HUES64 (cell line): ENCODE results near the gene MAML1.

Source experiments
- H3K27ac ChIP-seq: 2 replicates; pipeline ENCODE4 v1.7.0; 2013; ENCODE audit warnings: low read depth, low read length, inconsistent platforms
- H3K27me3 ChIP-seq: 2 replicates; pipeline ENCODE4 v1.6.1; 2013; ENCODE audit warnings: mild to moderate bottlenecking, low read length; ENCODE audit not compliant: insufficient read depth
- H3K36me3 ChIP-seq: 2 replicates; pipeline ENCODE4 v1.6.1; 2013; ENCODE audit warnings: mild to moderate bottlenecking, low read length; ENCODE audit not compliant: insufficient read depth
- H3K4me1 ChIP-seq: 2 replicates; pipeline ENCODE4 v1.6.1; 2013; ENCODE audit warnings: mild to moderate bottlenecking, low read length, moderate library complexity; ENCODE audit not compliant: insufficient read depth
- H3K4me3 ChIP-seq: 2 replicates; pipeline ENCODE4 v1.5.1; 2013; ENCODE audit warnings: mild to moderate bottlenecking, low read length, moderate library complexity
- H3K9ac ChIP-seq: 2 replicates; pipeline ENCODE4 v1.6.1; 2013; ENCODE audit warnings: mild to moderate bottlenecking, low read depth, low read length
- H3K9me3 ChIP-seq: 2 replicates; pipeline ENCODE4 v1.6.1; 2013; ENCODE audit warnings: low read depth, low read length; ENCODE audit not compliant: insufficient read depth
- WGBS: fragments of 150-250, 120-280 bp; methylation state at CpG from one replicate; pipeline ENCODE4 v1.1.7; 2013; ENCODE audit warnings: missing lambda C conversion rate; 5-methylcytosine and 5-hydroxymethylcytosine counted together

The MAML1 gene

GRCh38 chr5:179802207-179802883 is 69.7 kb downstream of the MAML1 start:
- H3K27ac ChIP-seq: no peak overlapping the region

GRCh38 chr5:179802950-179803562 is 70.4 kb downstream of the MAML1 start:
- no peak overlapping the region for H3K4me3 ChIP-seq
- H3K9ac ChIP-seq: no peak overlapping the region
- no peaks in the 10 kb centered on the region; the same call in 1 of the 2 replicates for H3K27me3 ChIP-seq
- peaks cover 7% of the 10 kb centered on the region; the same call in 1 of the 2 replicates for H3K4me1 ChIP-seq
- WGBS: 69% methylated on average over 11 of the region's 11 CpGs
- H3K36me3 ChIP-seq: peaks cover 20% of the 10 kb centered on the region
- no peak overlapping the region for H3K27ac ChIP-seq
- no peaks in the 10 kb centered on the region for H3K9me3 ChIP-seq

More at GRCh38 chr5:179802207-179802883, 69.7 kb downstream of the MAML1 start:
- H3K4me1 ChIP-seq: peaks cover 7% of the 10 kb centered on the region; the same call in 1 of the 2 replicates
- H3K27me3 ChIP-seq: no peaks in the 10 kb centered on the region; the same call in 1 of the 2 replicates
- H3K9me3 ChIP-seq: no peaks in the 10 kb centered on the region
- WGBS: 91% methylated on average over 19 of the region's 19 CpGs
- no peak overlapping the region for H3K4me3 ChIP-seq
- no peak overlapping the region for H3K9ac ChIP-seq
- peaks cover 24% of the 10 kb centered on the region for H3K36me3 ChIP-seq

GRCh38 chr5:179803651-179804554 is 71.3 kb downstream of the MAML1 start:
- WGBS: 82% methylated on average over 18 of the region's 18 CpGs
- H3K4me1 ChIP-seq: peaks cover 7% of the 10 kb centered on the region; the same call in 1 of the 2 replicates
- peaks cover 11% of the 10 kb centered on the region for H3K36me3 ChIP-seq
- H3K4me3 ChIP-seq: no peak overlapping the region
- no peaks in the 10 kb centered on the region for H3K9me3 ChIP-seq
- H3K27ac ChIP-seq: no peak overlapping the region
- H3K27me3 ChIP-seq: no peaks in the 10 kb centered on the region; the same call in 1 of the 2 replicates
- H3K9ac ChIP-seq: no peak overlapping the region

- H3K4me1 ChIP-seq: peaks cover 7% of the 10 kb centered on the region; the same call in 1 of the 2 replicates
- peaks cover 5% of the 10 kb centered on the region for H3K36me3 ChIP-seq
- no peaks in the 10 kb centered on the region for H3K9me3 ChIP-seq
- 93% methylated on average over 8 of the region's 8 CpGs for WGBS
- H3K9ac ChIP-seq: no peak overlapping the region
- no peak overlapping the region for H3K27ac ChIP-seq
- H3K4me3 ChIP-seq: no peak overlapping the region
- no peaks in the 10 kb centered on the region; the same call in 1 of the 2 replicates for H3K27me3 ChIP-seq
These were observed 71.9 kb downstream of the MAML1 start for GRCh38 chr5:179804555-179804947.

- Histone ChIP-seq H3K4me3 (peak overlapping the region; percentile 82), H3K27ac (no peak overlapping the region), H3K4me1 (peaks cover 7% of the 10 kb centered on the region; the same call in 1 of the 2 replicates), H3K9ac (peak overlapping the region; percentile 73), H3K36me3 (no peaks in the 10 kb centered on the region), H3K27me3 (no peaks in the 10 kb centered on the region; the same call in 1 of the 2 replicates), H3K9me3 (no peaks in the 10 kb centered on the region)
- 78% methylated on average over 9 of the region's 9 CpGs for WGBS
These were observed 72.5 kb downstream of the MAML1 start for GRCh38 chr5:179805070-179805528.

- H3K4me1 ChIP-seq: peaks cover 7% of the 10 kb centered on the region; the same call in 1 of the 2 replicates
- H3K27ac ChIP-seq: no peak overlapping the region
- no peaks in the 10 kb centered on the region for H3K36me3 ChIP-seq
- H3K27me3 ChIP-seq: no peaks in the 10 kb centered on the region; the same call in 1 of the 2 replicates
- H3K9ac ChIP-seq: peak overlapping the region; percentile 73
- H3K4me3 ChIP-seq: peak overlapping the region; percentile 82
- 7% methylated on average over 65 of the region's 65 CpGs for WGBS
- no peaks in the 10 kb centered on the region for H3K9me3 ChIP-seq
These were observed 73.1 kb downstream of the MAML1 start for GRCh38 chr5:179805529-179806249.

GRCh38 chr5:179806250-179807048 is 73.8 kb downstream of the MAML1 start, which contains the start of gene MGAT4B:
Gene MGAT4B, minus strand, starts transcription at chr5:179806866. Its CDS starts 283 bp downstream, at chr5:179806583.
- Histone ChIP-seq H3K9ac (peak within 1 kb of the TSS; percentile 73), H3K36me3 (0 out of 2 replicates have a peak, but pooled peaks cover under 1% of the 10 kb centered on the region), H3K4me3 (peak within 1 kb of the TSS; percentile 82), H3K9me3 (no peaks in the 10 kb centered on the region), H3K27me3 (no peaks in the 10 kb centered on the region; the same call in 1 of the 2 replicates), H3K4me1 (peaks cover 7% of the 10 kb centered on the region; the same call in 1 of the 2 replicates), H3K27ac (peak within 1 kb of the TSS; percentile 60; the same call in 1 of the 2 replicates)
- WGBS: under 1% methylated on average over 108 of the region's 108 CpGs

GRCh38 chr5:179812135-179812825 is 79.7 kb downstream of the MAML1 start:
- Histone ChIP-seq H3K4me3 (no peak overlapping the region), H3K27ac (no peak overlapping the region), H3K4me1 (no peaks in the 10 kb centered on the region), H3K36me3 (peaks cover 16% of the 10 kb centered on the region; the same call in 1 of the 2 replicates), H3K9ac (no peak overlapping the region), H3K9me3 (no peaks in the 10 kb centered on the region), H3K27me3 (0 out of 2 replicates have a peak, but pooled peaks cover 8% of the 10 kb centered on the region)
- 95% methylated on average over 27 of the region's 27 CpGs for WGBS

- Histone ChIP-seq H3K4me3 (no peak overlapping the region), H3K9ac (no peak overlapping the region), H3K36me3 (peaks cover 16% of the 10 kb centered on the region; the same call in 1 of the 2 replicates), H3K4me1 (no peaks in the 10 kb centered on the region), H3K9me3 (no peaks in the 10 kb centered on the region), H3K27me3 (0 out of 2 replicates have a peak, but pooled peaks cover 12% of the 10 kb centered on the region), H3K27ac (no peak overlapping the region)
- WGBS: 90% methylated on average over 5 of the region's 5 CpGs
These were observed 80.5 kb downstream of the MAML1 start for GRCh38 chr5:179812997-179813607.
